Measurements from ENCODE around the gene ENPEP. TPM values are rescaled to one million over a fixed set of nuclear protein-coding genes. Genes with fewer than 3 reads are reported as not detected.

ENPEP gene
- total and polyA plus RNA-seq, 9 donors = 11.3 to 42.3 (median 20.9) TPM

DNA sequence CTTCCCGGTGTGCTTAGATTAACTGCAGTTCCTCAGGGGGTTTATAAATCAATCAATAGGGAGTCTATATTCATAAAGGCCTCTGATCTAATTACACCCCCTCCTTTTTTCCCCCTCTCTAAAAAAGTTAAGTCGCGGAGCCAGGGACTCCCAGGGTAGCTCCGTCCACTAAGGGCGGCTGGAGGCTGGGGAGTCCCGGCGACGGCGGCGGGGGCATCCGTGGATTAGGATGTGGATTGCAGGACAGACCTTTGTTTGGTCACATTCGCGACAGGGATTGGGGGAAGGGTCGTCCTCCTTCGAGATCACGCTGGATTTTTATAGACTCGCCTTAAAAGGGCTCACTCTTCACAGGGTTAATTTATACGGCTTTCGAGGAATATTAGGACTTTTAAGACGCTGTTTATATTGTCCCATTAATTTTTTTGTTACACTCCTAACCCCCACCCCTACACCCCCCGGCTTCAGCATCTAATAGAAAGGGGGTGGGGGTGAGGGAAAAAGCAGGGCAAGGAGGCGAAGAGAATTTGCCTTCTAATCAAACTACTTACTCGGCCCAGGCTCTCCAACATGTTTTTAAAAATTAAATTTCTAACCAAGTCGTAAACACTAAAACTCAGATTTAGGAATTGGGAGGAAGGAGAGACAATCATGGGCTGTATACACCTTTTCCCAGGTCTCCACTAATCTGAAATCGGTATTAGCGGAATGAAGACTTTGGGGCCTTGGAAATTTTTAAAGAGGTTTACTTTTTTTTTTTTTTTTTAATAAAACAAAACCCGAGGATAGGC is 138.4 kb downstream of the ENPEP start:
- Histone ChIP-seq H3K36me3 (ENCODE audit: control insufficient read depth, insufficient read depth, low read length) (peaks cover 7% of the 10 kb centered on the region), H3K27ac (ENCODE audit: low read length) (no peak overlapping the region), H3K9me3 (replicated peaks; ENCODE audit: control insufficient read depth, low read depth, low read length) (no peaks in the 10 kb centered on the region), H3K27me3 (ENCODE audit: control insufficient read depth, insufficient read depth, low read length) (peaks cover 83% of the 10 kb centered on the region), H3K4me3 (ENCODE audit: low read length) (no peak overlapping the region), H3K4me1 (ENCODE audit: control insufficient read depth, insufficient read depth, low read length) (peaks cover 16% of the 10 kb centered on the region)
- no peak for DNase-seq
- WGBS (ENCODE audit: insufficient coverage) = 0% methylated on average over 8 of the region's 27 CpGs

Other genes with a start within 250 kb of the ENPEP start
- gene PITX2, start 146.9 kb downstream of the ENPEP start, total RNA-seq = 23.4 TPM
- gene PITX2, start 146.9 kb downstream of the ENPEP start, polyA plus RNA-seq (ENCODE audit: insufficient read depth in 1 of 8, insufficient read length in 8 of 8, low replicate concordance in 1 of 8) = 10 to 100 TPM; 32.2 to 43.7 (median 40.3) TPM